GM06990 (cell line): Measurements from ENCODE around the gene PLD2.

Experiments used
- DNase-seq: peaks from one replicate; pipeline ENCODE4 v3.0.0-alpha.2; 2011; ENCODE audit not compliant: insufficient read length; ENCODE audit errors: extremely low read depth
- H3K27me3 ChIP-seq: replicated peaks from 2 replicates; pipeline ENCODE4 v1.6.0; 2011; ENCODE audit warnings: low read length; ENCODE audit not compliant: control insufficient read depth, insufficient read depth
- H3K36me3 ChIP-seq: 2 replicates; pipeline ENCODE4 v1.5.1; 2011; ENCODE audit warnings: low read length; ENCODE audit not compliant: control insufficient read depth, insufficient read depth
- H3K4me3 ChIP-seq: replicated peaks from 2 replicates; pipeline ENCODE4 v1.5.1; 2011; ENCODE audit warnings: low read depth, mild to moderate bottlenecking, control low read depth, low read length
- CTCF ChIP-seq: IDR thresholded peaks from 2 replicates; pipeline ENCODE4 v1.5.1; 2011; ENCODE audit warnings: low read length, control low read depth, mild to moderate bottlenecking, inconsistent platforms; ENCODE audit not compliant: insufficient read depth, poor library complexity, severe bottlenecking

The PLD2 gene

GRCh38 chr17:4768298-4768697 lies 38.7 kb upstream of the PLD2 start:
- Histone ChIP-seq H3K27me3 (no peaks in the 10 kb centered on the region), H3K4me3 (no peak overlapping the region), H3K36me3 (no peaks in the 10 kb centered on the region)
- no peak for TF ChIP-seq CTCF
- DNase-seq: no peak

DNA sequence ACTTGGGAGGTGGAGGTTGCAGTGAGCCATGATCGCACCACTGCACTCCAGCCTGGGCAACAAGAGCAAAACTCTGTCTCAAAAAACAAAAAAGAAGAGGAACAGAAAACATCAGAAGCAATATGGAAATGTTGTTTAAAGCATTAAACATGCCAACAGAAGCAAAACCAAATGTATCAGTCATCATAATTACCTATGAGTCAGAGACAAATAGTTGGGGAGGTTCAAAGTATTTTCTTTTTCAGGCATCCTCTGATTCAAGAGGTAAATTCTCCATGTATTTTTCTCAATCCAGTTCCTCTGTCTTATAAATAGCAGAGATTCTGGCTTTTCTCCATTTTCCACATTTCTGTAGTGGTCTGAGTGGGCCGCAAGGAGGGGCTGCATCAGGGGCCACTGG lies 37.3 kb upstream of the PLD2 start:
- no peak for DNase-seq
- H3K36me3 ChIP-seq: no peaks in the 10 kb centered on the region
- no peak for TF ChIP-seq CTCF
- no peaks in the 10 kb centered on the region for H3K27me3 ChIP-seq
- no peak overlapping the region for H3K4me3 ChIP-seq

- no peak within 1 kb of the TSS for H3K4me3 ChIP-seq
- H3K36me3 ChIP-seq: no peaks in the 10 kb centered on the region
- no peak for DNase-seq
- TF ChIP-seq CTCF: no peak
- no peaks in the 10 kb centered on the region for H3K27me3 ChIP-seq
Measured at GRCh38 chr17:4771519-4772234, 35.3 kb upstream of the PLD2 start, which contains the start of gene TM4SF5. TSS of gene TM4SF5 (plus strand) at chr17:4771886. CDS start at chr17:4771923, 37 bp downstream.

DNA sequence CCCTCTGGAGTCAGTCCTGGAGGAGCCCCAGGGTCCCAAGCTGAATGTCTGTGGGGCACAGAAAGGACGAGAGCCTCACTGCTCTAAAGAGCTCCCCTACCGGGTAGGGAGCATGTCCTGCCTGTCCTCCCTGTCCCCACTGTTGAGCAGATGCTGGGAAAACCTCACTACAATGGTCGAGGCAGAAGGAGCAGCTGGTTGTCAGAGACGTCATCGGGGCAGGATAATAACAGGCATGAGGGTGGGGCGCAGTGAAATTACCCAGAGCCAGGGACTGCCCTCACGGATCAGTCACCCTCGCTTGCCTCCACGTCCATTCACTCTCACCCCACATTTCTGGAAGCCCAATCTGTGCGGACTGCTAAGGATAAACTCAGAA lies 34.7 kb upstream of the PLD2 start:
- H3K4me3 ChIP-seq: no peak overlapping the region
- H3K36me3 ChIP-seq: no peaks in the 10 kb centered on the region
- H3K27me3 ChIP-seq: no peaks in the 10 kb centered on the region
- no peak for DNase-seq
- TF ChIP-seq CTCF: no peak

GRCh38 chr17:4777969-4778760 lies 28.8 kb upstream of the PLD2 start:
- no peak for TF ChIP-seq CTCF
- DNase-seq: no peak
- Histone ChIP-seq H3K27me3 (no peaks in the 10 kb centered on the region), H3K4me3 (no peak overlapping the region), H3K36me3 (no peaks in the 10 kb centered on the region)
